Neural cell (in vitro differentiated cells): ENCODE measurements around the gene CCDC144A. TPM values are rescaled to one million over a fixed set of nuclear protein-coding genes. Genes with fewer than 3 reads are reported as not detected.

Source experiments
- H2AFZ ChIP-seq: fragments of 200-600, 300-800 bp; sonication (generic), shearing (Covaris generic); 2 replicates; pipeline ENCODE4 v1.6.0; 2014; ENCODE audit warnings: low read depth, mild to moderate bottlenecking, antibody characterized with exemption, low read length, moderate library complexity
- H3F3A ChIP-seq: fragments of 200-600 bp; shearing (Covaris generic); 2 replicates; pipeline ENCODE4 v1.6.1; 2016; ENCODE audit warnings: mild to moderate bottlenecking, moderate library complexity, mixed read lengths, antibody characterized with exemption, low read length; ENCODE audit not compliant: insufficient read depth, poor library complexity, severe bottlenecking
- H3K27ac ChIP-seq: fragments of 200-600, 300-800 bp; sonication (generic), shearing (Covaris generic); 2 replicates; pipeline ENCODE4 v1.5.1; 2014; ENCODE audit warnings: mild to moderate bottlenecking, low read length, moderate library complexity
- H3K27me3 ChIP-seq: fragments of 300-800, 200-600 bp; sonication (generic), shearing (Covaris generic); 2 replicates; pipeline ENCODE4 v1.6.0; 2014; ENCODE audit warnings: mild to moderate bottlenecking, low read depth, low read length, moderate library complexity; ENCODE audit not compliant: insufficient read depth
- H3K36me3 ChIP-seq: fragments of 300-800, 200-600 bp; sonication (generic), shearing (Covaris generic); 2 replicates; pipeline ENCODE4 v1.5.1; 2014; ENCODE audit warnings: mild to moderate bottlenecking, antibody characterized with exemption, low read length, moderate library complexity; ENCODE audit not compliant: insufficient read depth
- H3K4me2 ChIP-seq: fragments of 300-800, 200-600 bp; sonication (generic), shearing (Covaris generic); 2 replicates; pipeline ENCODE4 v1.6.0; 2014; ENCODE audit warnings: mild to moderate bottlenecking, low read length
- H3K4me3 ChIP-seq: fragments of 300-800, 200-600 bp; sonication (generic), shearing (Covaris generic); 2 replicates; pipeline ENCODE4 v1.5.1; 2014; ENCODE audit warnings: mild to moderate bottlenecking, low read length, moderate library complexity
- H3K79me2 ChIP-seq: fragments of 200-600 bp; shearing (Covaris generic); replicated peaks from 2 replicates; pipeline ENCODE4 v1.6.0; 2014; ENCODE audit warnings: mild to moderate bottlenecking, low read length, moderate library complexity; ENCODE audit not compliant: insufficient read depth
- H3K9ac ChIP-seq: fragments of 300-800, 200-600 bp; sonication (generic), shearing (Covaris generic); 2 replicates; pipeline ENCODE4 v1.6.1; 2016; ENCODE audit warnings: mild to moderate bottlenecking, low read length, mixed read lengths
- H3K9me2 ChIP-seq: fragments of 200-600 bp; shearing (Covaris generic); 2 replicates; pipeline ENCODE4 v1.6.1; 2016; ENCODE audit warnings: mild to moderate bottlenecking, low read length, mixed read lengths; ENCODE audit not compliant: insufficient read depth
- H3K9me3 ChIP-seq: fragments of 200-600, 300-800 bp; sonication (generic), shearing (Covaris generic); 2 replicates; pipeline ENCODE4 v1.6.1; 2016; ENCODE audit warnings: mild to moderate bottlenecking, mixed run types, low read length, moderate library complexity, mixed read lengths
- H4K20me1 ChIP-seq: fragments of 200-600 bp; shearing (Covaris generic); 2 replicates; pipeline ENCODE4 v1.6.1; 2016; ENCODE audit warnings: mild to moderate bottlenecking, mixed run types; ENCODE audit not compliant: insufficient read depth
- EP300 ChIP-seq: fragments of 450-650 bp; conservative IDR thresholded peaks from 2 replicates; pipeline ENCODE4 v1.6.1; 2014; ENCODE audit warnings: antibody characterized with exemption, mild to moderate bottlenecking, moderate library complexity; ENCODE audit not compliant: poor library complexity, severe bottlenecking
- EZH2 ChIP-seq: fragments of 200-600, 300-800 bp; shearing (Covaris generic), sonication (generic); IDR thresholded peaks from 2 replicates; pipeline ENCODE4 v1.6.1; 2014; ENCODE audit warnings: antibody characterized with exemption, low read length, borderline replicate concordance, mild to moderate bottlenecking; ENCODE audit not compliant: insufficient read depth, poor library complexity, severe bottlenecking
- MXI1 ChIP-seq: fragments of 450-650 bp; conservative IDR thresholded peaks from 2 replicates; pipeline ENCODE4 v1.6.1; 2014; ENCODE audit warnings: antibody characterized with exemption, mild to moderate bottlenecking; ENCODE audit not compliant: poor library complexity, severe bottlenecking
- POLR2AphosphoS5 ChIP-seq: IDR thresholded peaks from 2 replicates; pipeline ENCODE4 v1.6.1; 2012
- RAD21 ChIP-seq: fragments of 450-650 bp; conservative IDR thresholded peaks from 2 replicates; pipeline ENCODE4 v1.6.1; 2014; ENCODE audit warnings: antibody characterized with exemption, mild to moderate bottlenecking, moderate library complexity
- SMC3 ChIP-seq: fragments of 450-650 bp; conservative IDR thresholded peaks from 2 replicates; pipeline ENCODE4 v1.6.1; 2014; ENCODE audit warnings: antibody characterized with exemption, mild to moderate bottlenecking, moderate library complexity; ENCODE audit not compliant: poor library complexity
- TAF1 ChIP-seq: IDR thresholded peaks from 2 replicates; pipeline ENCODE4 v1.6.1; 2012; ENCODE audit warnings: low read depth
- polyA plus RNA-seq: library from polyadenylated mRNA; depleted of rRNA; stranded (reverse); fragments of >200 nt; gene quantifications from 2 replicates; pipeline ENCODE4 v1.2.3, GENCODE V29; 2014
- TF ChIP-seq, protein P1 (sequence below): IDR thresholded peaks from 2 replicates; pipeline ENCODE4 v1.6.1; 2012; ENCODE audit warnings: borderline replicate concordance
- TF ChIP-seq, protein P2 (sequence below): fragments of 450-650 bp; IDR thresholded peaks from 2 replicates; pipeline ENCODE4 v1.5.1; 2014; ENCODE audit warnings: antibody characterized with exemption, mild to moderate bottlenecking, moderate library complexity; ENCODE audit not compliant: poor library complexity, severe bottlenecking

The CCDC144A gene
- polyA plus RNA-seq, 1 donor from 2014 or later, result 3.2 TPM

DNA sequence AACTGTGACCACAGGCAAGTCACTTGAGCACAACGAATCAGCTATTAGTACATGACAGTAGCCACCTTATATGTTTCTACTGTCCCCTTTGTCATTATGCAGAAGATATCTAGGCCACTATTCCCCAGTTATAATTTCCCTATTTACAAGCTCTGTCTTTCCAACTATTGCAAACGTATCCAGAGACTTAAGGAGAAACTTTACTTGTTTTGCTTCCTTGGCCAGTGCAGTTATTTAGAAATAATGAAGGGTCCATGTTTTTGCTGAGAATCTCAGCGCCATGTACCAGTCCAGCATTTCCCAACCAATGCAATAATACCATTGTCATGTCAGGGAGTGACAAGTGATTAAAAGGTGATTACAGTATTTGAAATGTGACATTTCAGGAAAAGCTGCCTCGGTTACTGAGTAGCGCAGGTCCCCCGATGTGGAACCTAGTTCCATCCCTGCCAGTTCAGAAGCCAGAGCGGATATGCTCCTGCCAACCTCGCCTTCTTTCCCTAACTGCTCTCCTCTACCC, 37.1 kb upstream of the CCDC144A start:
- peak overlapping the region; percentile 94 for H3K27ac ChIP-seq
- H3K36me3 ChIP-seq, result peaks cover 4% of the 10 kb centered on the region
- peak overlapping the region; percentile 94 for H3K4me3 ChIP-seq
- no peaks in the 10 kb centered on the region for H3F3A ChIP-seq
- no peak for TF ChIP-seq TAF1
- no peak for TF ChIP-seq RAD21
- TF ChIP-seq, protein P1, sequence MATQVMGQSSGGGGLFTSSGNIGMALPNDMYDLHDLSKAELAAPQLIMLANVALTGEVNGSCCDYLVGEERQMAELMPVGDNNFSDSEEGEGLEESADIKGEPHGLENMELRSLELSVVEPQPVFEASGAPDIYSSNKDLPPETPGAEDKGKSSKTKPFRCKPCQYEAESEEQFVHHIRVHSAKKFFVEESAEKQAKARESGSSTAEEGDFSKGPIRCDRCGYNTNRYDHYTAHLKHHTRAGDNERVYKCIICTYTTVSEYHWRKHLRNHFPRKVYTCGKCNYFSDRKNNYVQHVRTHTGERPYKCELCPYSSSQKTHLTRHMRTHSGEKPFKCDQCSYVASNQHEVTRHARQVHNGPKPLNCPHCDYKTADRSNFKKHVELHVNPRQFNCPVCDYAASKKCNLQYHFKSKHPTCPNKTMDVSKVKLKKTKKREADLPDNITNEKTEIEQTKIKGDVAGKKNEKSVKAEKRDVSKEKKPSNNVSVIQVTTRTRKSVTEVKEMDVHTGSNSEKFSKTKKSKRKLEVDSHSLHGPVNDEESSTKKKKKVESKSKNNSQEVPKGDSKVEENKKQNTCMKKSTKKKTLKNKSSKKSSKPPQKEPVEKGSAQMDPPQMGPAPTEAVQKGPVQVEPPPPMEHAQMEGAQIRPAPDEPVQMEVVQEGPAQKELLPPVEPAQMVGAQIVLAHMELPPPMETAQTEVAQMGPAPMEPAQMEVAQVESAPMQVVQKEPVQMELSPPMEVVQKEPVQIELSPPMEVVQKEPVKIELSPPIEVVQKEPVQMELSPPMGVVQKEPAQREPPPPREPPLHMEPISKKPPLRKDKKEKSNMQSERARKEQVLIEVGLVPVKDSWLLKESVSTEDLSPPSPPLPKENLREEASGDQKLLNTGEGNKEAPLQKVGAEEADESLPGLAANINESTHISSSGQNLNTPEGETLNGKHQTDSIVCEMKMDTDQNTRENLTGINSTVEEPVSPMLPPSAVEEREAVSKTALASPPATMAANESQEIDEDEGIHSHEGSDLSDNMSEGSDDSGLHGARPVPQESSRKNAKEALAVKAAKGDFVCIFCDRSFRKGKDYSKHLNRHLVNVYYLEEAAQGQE, result peak; percentile 21
- TF ChIP-seq POLR2AphosphoS5, result no peak
- peak; percentile 17 for TF ChIP-seq EP300
- H3K9me3 ChIP-seq, result no peaks in the 10 kb centered on the region
- H3K79me2 ChIP-seq, result peaks cover 5% of the 10 kb centered on the region
- H3K9ac ChIP-seq, result peak overlapping the region; percentile 99
- H3K27me3 ChIP-seq, result no peaks in the 10 kb centered on the region
- H3K4me2 ChIP-seq, result peak overlapping the region; percentile 99
- H3K9me2 ChIP-seq, result no peaks in the 10 kb centered on the region
- H2AFZ ChIP-seq, result peak overlapping the region; percentile 98
- H4K20me1 ChIP-seq, result no peaks in the 10 kb centered on the region

DNA sequence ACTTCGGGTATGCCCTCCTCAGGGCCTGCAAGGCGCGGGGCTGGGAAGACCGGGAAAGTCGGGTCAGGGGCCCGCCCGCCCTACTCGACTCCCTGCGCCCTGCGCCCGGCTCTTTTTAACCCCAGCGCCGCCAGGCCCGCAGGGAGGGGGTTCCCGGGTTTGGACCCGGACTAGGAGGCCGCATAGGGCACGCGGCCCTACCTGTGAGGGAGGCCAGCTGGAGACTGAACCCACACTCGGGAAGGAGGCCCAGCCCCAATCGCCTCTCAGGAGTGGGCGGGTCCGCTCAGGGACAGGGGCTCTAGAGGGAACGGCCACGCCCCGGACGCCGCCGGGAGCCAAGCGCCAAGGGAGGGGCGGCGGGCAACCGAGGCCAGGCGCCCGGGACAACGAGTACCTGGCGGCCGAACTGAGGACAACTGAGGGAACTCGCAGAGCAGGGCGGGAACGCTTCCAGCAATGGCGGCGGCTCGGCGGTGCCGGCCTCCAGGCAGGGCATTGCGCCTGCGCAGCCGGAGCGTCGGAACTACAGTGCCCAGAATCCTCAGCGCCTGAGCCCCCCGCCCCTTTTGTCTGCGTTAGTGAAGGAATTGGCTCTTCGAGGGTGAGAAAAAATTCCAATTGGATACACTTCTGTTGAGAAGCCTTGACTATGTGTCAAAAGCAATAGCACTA, 36.5 kb upstream of the CCDC144A start, which contains the start of gene ZNF624:
ZNF624 (minus strand) TSS at position 484 of the 675 bp plus-strand sequence.
- H4K20me1 ChIP-seq, result no peaks in the 10 kb centered on the region
- H2AFZ ChIP-seq, result peak within 1 kb of the TSS; percentile 98
- peak within 1 kb of the TSS; percentile 99 for H3K4me2 ChIP-seq
- H3K9me2 ChIP-seq, result no peaks in the 10 kb centered on the region
- H3K9ac ChIP-seq, result peak within 1 kb of the TSS; percentile 99
- H3K9me3 ChIP-seq, result no peaks in the 10 kb centered on the region
- H3K4me3 ChIP-seq, result peak within 1 kb of the TSS; percentile 94
- TF ChIP-seq, protein P1, result peak; percentile 57
- TF ChIP-seq, protein P2, sequence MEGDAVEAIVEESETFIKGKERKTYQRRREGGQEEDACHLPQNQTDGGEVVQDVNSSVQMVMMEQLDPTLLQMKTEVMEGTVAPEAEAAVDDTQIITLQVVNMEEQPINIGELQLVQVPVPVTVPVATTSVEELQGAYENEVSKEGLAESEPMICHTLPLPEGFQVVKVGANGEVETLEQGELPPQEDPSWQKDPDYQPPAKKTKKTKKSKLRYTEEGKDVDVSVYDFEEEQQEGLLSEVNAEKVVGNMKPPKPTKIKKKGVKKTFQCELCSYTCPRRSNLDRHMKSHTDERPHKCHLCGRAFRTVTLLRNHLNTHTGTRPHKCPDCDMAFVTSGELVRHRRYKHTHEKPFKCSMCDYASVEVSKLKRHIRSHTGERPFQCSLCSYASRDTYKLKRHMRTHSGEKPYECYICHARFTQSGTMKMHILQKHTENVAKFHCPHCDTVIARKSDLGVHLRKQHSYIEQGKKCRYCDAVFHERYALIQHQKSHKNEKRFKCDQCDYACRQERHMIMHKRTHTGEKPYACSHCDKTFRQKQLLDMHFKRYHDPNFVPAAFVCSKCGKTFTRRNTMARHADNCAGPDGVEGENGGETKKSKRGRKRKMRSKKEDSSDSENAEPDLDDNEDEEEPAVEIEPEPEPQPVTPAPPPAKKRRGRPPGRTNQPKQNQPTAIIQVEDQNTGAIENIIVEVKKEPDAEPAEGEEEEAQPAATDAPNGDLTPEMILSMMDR, result no peak
- TF ChIP-seq POLR2AphosphoS5 (peak; percentile 99), MXI1 (peak; percentile 60), RAD21 (peak; percentile 32), SMC3 (peak; percentile 23), EP300 (peak; percentile 3), TAF1 (peak; percentile 86), EZH2 (no peak)
- H3K27ac ChIP-seq, result peak within 1 kb of the TSS; percentile 94
- H3K36me3 ChIP-seq, result peaks cover 4% of the 10 kb centered on the region
- H3K79me2 ChIP-seq, result peaks cover 5% of the 10 kb centered on the region
- H3K27me3 ChIP-seq, result no peaks in the 10 kb centered on the region
- no peaks in the 10 kb centered on the region for H3F3A ChIP-seq
